Measurements from ENCODE around the gene ZCCHC7. TPM values are rescaled to one million over a fixed set of nuclear protein-coding genes. Genes with fewer than 3 reads are reported as not detected.

Gene ZCCHC7
- total RNA-seq, 1 donor, result 32.6 TPM

- H3K79me2 ChIP-seq (ENCODE audit: insufficient read depth, low read length), result no peaks in the 10 kb centered on the region
- DNase-seq (ENCODE audit: insufficient read length, low spot score, missing footprints), result no peak
- H3K9me3 ChIP-seq (ENCODE audit: low read depth, low read length), result no peaks in the 10 kb centered on the region
- no peaks in the 10 kb centered on the region for H4K20me1 ChIP-seq (ENCODE audit: insufficient read depth, low read length)
- peaks cover 25% of the 10 kb centered on the region for H3K27me3 ChIP-seq (ENCODE audit: insufficient read depth, low read length)
- no peaks in the 10 kb centered on the region for H3K4me1 ChIP-seq (ENCODE audit: insufficient read depth, low read length)
- no peaks in the 10 kb centered on the region for H3K36me3 ChIP-seq (ENCODE audit: insufficient read depth, low read length)
- H3K27ac ChIP-seq (ENCODE audit: low read depth, low read length), result no peak overlapping the region
- H3K4me3 ChIP-seq (ENCODE audit: insufficient read depth, low read length), result no peak overlapping the region
- H2AFZ ChIP-seq (ENCODE audit: low read length), result no peak overlapping the region
- no peak overlapping the region for H3K4me2 ChIP-seq (ENCODE audit: insufficient read depth, low read length)
- no peak for TF ChIP-seq CTCF (IDR thresholded peaks at IDR 0.05; ENCODE audit: extremely low read depth, low read depth, low read length)
Observed at GRCh38 chr9:37377688-37378612, 257.6 kb downstream of the ZCCHC7 start.

GRCh38 chr9:37378613-37379004 is 258.2 kb downstream of the ZCCHC7 start:
- no peaks in the 10 kb centered on the region for H3K9me3 ChIP-seq (ENCODE audit: low read depth, low read length)
- DNase-seq (ENCODE audit: insufficient read length, low spot score, missing footprints), result peak; percentile 52
- TF ChIP-seq CTCF (IDR thresholded peaks at IDR 0.05; ENCODE audit: extremely low read depth, low read depth, low read length), result no peak
- H3K4me2 ChIP-seq (ENCODE audit: insufficient read depth, low read length), result no peak overlapping the region
- H3K79me2 ChIP-seq (ENCODE audit: insufficient read depth, low read length), result no peaks in the 10 kb centered on the region
- no peak overlapping the region for H2AFZ ChIP-seq (ENCODE audit: low read length)
- H3K4me3 ChIP-seq (ENCODE audit: insufficient read depth, low read length), result no peak overlapping the region
- peaks cover 24% of the 10 kb centered on the region for H3K27me3 ChIP-seq (ENCODE audit: insufficient read depth, low read length)
- no peaks in the 10 kb centered on the region for H3K4me1 ChIP-seq (ENCODE audit: insufficient read depth, low read length)
- H3K36me3 ChIP-seq (ENCODE audit: insufficient read depth, low read length), result no peaks in the 10 kb centered on the region
- H3K27ac ChIP-seq (ENCODE audit: low read depth, low read length), result no peak overlapping the region
- H4K20me1 ChIP-seq (ENCODE audit: insufficient read depth, low read length), result no peaks in the 10 kb centered on the region

- Histone ChIP-seq H3K79me2 (ENCODE audit: insufficient read depth, low read length) (no peaks in the 10 kb centered on the region), H3K27ac (ENCODE audit: low read depth, low read length) (no peak overlapping the region), H3K27me3 (ENCODE audit: insufficient read depth, low read length) (peaks cover 20% of the 10 kb centered on the region), H4K20me1 (ENCODE audit: insufficient read depth, low read length) (no peaks in the 10 kb centered on the region), H2AFZ (ENCODE audit: low read length) (no peak overlapping the region), H3K4me2 (ENCODE audit: insufficient read depth, low read length) (no peak overlapping the region), H3K36me3 (ENCODE audit: insufficient read depth, low read length) (no peaks in the 10 kb centered on the region), H3K4me3 (ENCODE audit: insufficient read depth, low read length) (no peak overlapping the region), H3K4me1 (ENCODE audit: insufficient read depth, low read length) (no peaks in the 10 kb centered on the region), H3K9me3 (ENCODE audit: low read depth, low read length) (no peaks in the 10 kb centered on the region)
- no peak for TF ChIP-seq CTCF (IDR thresholded peaks at IDR 0.05; ENCODE audit: extremely low read depth, low read depth, low read length)
- no peak for DNase-seq (ENCODE audit: insufficient read length, low spot score, missing footprints)
Observed at GRCh38 chr9:37379835-37380234, 259.5 kb downstream of the ZCCHC7 start.

GRCh38 chr9:37380570-37380969 is 260.2 kb downstream of the ZCCHC7 start:
- H3K27me3 ChIP-seq (ENCODE audit: insufficient read depth, low read length), result peaks cover 20% of the 10 kb centered on the region
- no peaks in the 10 kb centered on the region for H4K20me1 ChIP-seq (ENCODE audit: insufficient read depth, low read length)
- H3K9me3 ChIP-seq (ENCODE audit: low read depth, low read length), result no peaks in the 10 kb centered on the region
- no peak for DNase-seq (ENCODE audit: insufficient read length, low spot score, missing footprints)
- H3K4me2 ChIP-seq (ENCODE audit: insufficient read depth, low read length), result no peak overlapping the region
- no peak overlapping the region for H3K27ac ChIP-seq (ENCODE audit: low read depth, low read length)
- TF ChIP-seq CTCF (IDR thresholded peaks at IDR 0.05; ENCODE audit: extremely low read depth, low read depth, low read length), result no peak
- H3K36me3 ChIP-seq (ENCODE audit: insufficient read depth, low read length), result no peaks in the 10 kb centered on the region
- no peaks in the 10 kb centered on the region for H3K79me2 ChIP-seq (ENCODE audit: insufficient read depth, low read length)
- no peak overlapping the region for H3K4me3 ChIP-seq (ENCODE audit: insufficient read depth, low read length)
- H2AFZ ChIP-seq (ENCODE audit: low read length), result no peak overlapping the region
- no peaks in the 10 kb centered on the region for H3K4me1 ChIP-seq (ENCODE audit: insufficient read depth, low read length)
